ENCODE data around the gene PTPN7.

DNA sequence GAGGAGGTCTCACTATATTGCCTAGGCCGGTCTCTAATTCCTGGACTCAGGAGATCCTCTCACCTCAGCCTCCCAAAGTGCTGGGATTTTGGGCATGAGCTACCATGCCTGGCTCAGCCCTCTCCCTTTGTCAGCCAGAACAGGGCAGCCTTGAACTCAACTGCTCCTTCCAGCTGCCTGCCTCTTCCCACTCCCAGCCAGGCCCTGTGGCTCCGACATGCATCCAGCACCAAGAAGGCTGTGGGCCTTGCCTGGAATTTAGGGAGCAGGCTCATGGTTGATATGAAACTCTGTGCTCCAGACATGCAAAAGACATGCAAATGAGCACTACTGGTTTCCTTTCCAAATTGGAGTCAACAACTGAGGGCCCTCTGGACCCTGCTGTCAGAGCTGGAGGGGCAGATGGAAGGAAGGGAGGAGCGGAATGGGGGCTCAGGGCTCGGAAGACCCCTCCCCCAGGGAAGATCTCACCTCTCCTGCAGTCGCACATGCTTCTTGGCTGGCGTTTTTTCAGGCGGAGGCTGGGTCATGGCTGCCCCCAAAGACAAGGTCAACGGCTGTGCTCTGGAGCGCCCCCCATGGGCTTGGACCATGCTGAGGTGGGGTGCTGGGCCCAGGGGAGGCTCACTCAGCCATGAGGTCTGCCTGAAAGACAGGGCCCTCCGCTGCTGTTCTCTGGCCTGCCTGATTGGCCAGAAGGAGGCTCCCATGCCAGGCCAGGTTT lies 1.4 kb downstream of the PTPN7 start:
- TF ChIP-seq, protein P1, sequence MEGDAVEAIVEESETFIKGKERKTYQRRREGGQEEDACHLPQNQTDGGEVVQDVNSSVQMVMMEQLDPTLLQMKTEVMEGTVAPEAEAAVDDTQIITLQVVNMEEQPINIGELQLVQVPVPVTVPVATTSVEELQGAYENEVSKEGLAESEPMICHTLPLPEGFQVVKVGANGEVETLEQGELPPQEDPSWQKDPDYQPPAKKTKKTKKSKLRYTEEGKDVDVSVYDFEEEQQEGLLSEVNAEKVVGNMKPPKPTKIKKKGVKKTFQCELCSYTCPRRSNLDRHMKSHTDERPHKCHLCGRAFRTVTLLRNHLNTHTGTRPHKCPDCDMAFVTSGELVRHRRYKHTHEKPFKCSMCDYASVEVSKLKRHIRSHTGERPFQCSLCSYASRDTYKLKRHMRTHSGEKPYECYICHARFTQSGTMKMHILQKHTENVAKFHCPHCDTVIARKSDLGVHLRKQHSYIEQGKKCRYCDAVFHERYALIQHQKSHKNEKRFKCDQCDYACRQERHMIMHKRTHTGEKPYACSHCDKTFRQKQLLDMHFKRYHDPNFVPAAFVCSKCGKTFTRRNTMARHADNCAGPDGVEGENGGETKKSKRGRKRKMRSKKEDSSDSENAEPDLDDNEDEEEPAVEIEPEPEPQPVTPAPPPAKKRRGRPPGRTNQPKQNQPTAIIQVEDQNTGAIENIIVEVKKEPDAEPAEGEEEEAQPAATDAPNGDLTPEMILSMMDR (IDR thresholded peaks at IDR 0.05), result no peak
- TF ChIP-seq, protein P2, sequence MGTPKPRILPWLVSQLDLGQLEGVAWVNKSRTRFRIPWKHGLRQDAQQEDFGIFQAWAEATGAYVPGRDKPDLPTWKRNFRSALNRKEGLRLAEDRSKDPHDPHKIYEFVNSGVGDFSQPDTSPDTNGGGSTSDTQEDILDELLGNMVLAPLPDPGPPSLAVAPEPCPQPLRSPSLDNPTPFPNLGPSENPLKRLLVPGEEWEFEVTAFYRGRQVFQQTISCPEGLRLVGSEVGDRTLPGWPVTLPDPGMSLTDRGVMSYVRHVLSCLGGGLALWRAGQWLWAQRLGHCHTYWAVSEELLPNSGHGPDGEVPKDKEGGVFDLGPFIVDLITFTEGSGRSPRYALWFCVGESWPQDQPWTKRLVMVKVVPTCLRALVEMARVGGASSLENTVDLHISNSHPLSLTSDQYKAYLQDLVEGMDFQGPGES (IDR thresholded peaks at IDR 0.05; ENCODE audit: low read depth, low read length), result no peak
